Type B pancreatic cell (in vitro differentiated cells): Measurements from ENCODE around the gene CIB4. TPM values are rescaled to one million over a fixed set of nuclear protein-coding genes. Genes with fewer than 3 reads are reported as not detected.

Experiments
- DNase-seq: peaks from one replicate; pipeline ENCODE4 v3.0.0; 2021; ENCODE audit warnings: mixed read lengths; ENCODE audit not compliant: unreplicated experiment; ENCODE audit errors: extremely low spot score
- H3K27ac Mint-ChIP-seq: 2 replicates; pipeline ENCODE4 v1.8.0; 2021; ENCODE audit warnings: mild to moderate bottlenecking, mixed read lengths
- H3K27me3 Mint-ChIP-seq: 2 replicates; pipeline ENCODE4 v1.8.0; 2021; ENCODE audit warnings: mixed read lengths
- H3K36me3 Mint-ChIP-seq: 2 replicates; pipeline ENCODE4 v1.8.0; 2021; ENCODE audit warnings: mixed read lengths
- H3K4me1 Mint-ChIP-seq: one replicate; pipeline ENCODE4 v1.8.0; 2021; ENCODE audit warnings: mixed read lengths; ENCODE audit not compliant: unreplicated experiment
- H3K4me3 Mint-ChIP-seq: 2 replicates; pipeline ENCODE4 v1.8.0; 2021; ENCODE audit warnings: mild to moderate bottlenecking, mixed read lengths
- H3K9me3 Mint-ChIP-seq: 2 replicates; pipeline ENCODE4 v1.8.0; 2021; ENCODE audit warnings: mixed read lengths
- CTCF ChIP-seq: fragments of 200-600 bp; sonication (generic); conservative IDR thresholded peaks from 2 replicates; pipeline ENCODE4 v1.5.0; 2021; ENCODE audit warnings: antibody characterized with exemption, mild to moderate bottlenecking
- total RNA-seq: library from RNA; stranded (reverse); gene quantifications from 2 replicates; pipeline ENCODE4 v1.2.1, GENCODE V29; 2021; ENCODE audit warnings: low replicate concordance

The CIB4 gene
- total RNA-seq, 1 donor from 2014 or later = not detected

DNA sequence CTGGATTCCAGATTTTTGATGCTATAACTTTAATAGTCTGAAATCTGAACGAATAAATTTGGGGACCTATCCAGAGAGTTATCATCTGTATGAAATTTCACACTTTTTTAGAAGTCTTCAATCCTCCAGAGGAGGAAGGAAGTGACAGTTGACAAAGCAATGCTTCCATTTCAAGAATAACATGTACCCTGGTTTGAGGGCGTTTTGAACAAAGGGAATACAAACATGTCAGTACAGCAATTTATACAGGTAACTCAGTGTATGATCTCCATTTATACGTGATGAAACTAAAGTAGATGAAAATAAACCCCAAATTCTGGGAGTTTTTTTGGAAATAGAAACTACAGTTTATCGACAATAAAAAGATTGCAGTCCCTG lies 42.2 kb downstream of the CIB4 start:
- no peaks in the 10 kb centered on the region for H3K9me3 Mint-ChIP-seq
- no peaks in the 10 kb centered on the region for H3K4me1 Mint-ChIP-seq
- H3K27me3 Mint-ChIP-seq = peaks cover 21% of the 10 kb centered on the region
- TF ChIP-seq CTCF = no peak
- no peaks in the 10 kb centered on the region for H3K36me3 Mint-ChIP-seq
- no peak overlapping the region for H3K27ac Mint-ChIP-seq
- no peak for DNase-seq
- H3K4me3 Mint-ChIP-seq = no peak overlapping the region

DNA sequence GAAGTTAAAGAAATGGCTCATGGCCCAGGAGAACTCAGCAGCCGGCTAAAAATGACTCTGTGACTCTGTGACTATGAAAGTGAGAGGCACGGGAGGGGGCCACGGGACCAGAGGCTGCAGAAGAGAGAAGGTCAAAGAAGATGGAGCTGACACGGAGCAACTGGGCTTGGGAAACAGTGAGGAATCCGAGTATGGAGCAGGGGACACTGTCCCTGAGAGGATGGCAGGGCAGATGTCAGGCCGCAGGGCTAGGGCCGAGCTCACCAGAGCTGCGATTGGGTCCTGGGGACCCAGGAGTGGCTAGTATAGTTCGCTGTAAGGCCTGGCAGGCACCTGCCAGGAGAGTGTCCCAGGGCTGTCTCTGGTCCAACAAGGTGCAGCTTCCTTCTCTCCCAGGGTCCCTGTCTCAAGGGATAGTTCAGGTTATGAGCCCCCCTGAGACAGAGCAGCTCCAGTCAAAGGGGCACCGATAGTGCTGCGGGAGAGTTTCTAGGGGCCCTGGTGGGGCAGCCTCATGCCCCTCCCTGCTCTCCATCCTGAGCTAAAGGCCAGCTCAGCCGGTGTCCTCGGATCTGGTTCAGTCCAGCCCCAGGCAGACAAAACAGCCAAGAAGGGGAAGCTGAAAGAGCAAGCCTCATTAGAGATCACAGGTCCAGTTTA lies 42.7 kb downstream of the CIB4 start:
- Mint-ChIP-seq H3K4me3 (no peak overlapping the region), H3K4me1 (no peaks in the 10 kb centered on the region), H3K27ac (no peak overlapping the region), H3K9me3 (no peaks in the 10 kb centered on the region), H3K27me3 (peaks cover 26% of the 10 kb centered on the region), H3K36me3 (no peaks in the 10 kb centered on the region)
- peak; percentile 45 for DNase-seq
- no peak for TF ChIP-seq CTCF

- H3K27me3 Mint-ChIP-seq = peaks cover 35% of the 10 kb centered on the region
- no peak overlapping the region for H3K4me3 Mint-ChIP-seq
- no peaks in the 10 kb centered on the region for H3K4me1 Mint-ChIP-seq
- no peaks in the 10 kb centered on the region for H3K9me3 Mint-ChIP-seq
- no peak for DNase-seq
- no peaks in the 10 kb centered on the region for H3K36me3 Mint-ChIP-seq
- no peak for TF ChIP-seq CTCF
- H3K27ac Mint-ChIP-seq = no peak overlapping the region
Measured at GRCh38 chr2:26597197-26597596, 44.0 kb downstream of the CIB4 start.

DNA sequence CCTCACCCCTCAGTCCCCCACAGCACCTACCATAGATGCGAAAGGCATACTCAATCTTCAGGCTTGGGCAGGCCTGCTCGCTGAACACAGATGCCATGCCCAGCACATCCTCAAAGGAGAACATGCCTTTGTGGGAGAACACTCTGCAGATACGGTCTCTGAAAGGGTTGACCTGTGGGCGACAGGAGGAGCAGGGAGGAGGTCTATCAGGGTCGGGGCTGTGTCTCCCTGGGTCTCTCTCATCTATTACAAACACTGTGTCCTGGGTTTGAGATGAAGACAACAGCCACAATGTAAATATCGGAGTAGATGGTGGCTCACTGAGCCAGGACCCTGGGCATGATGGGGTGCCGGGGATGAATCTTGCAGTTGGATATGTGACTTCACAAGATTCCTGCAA lies 46.0 kb downstream of the CIB4 start:
- H3K27me3 Mint-ChIP-seq = peaks cover 43% of the 10 kb centered on the region
- no peaks in the 10 kb centered on the region for H3K36me3 Mint-ChIP-seq
- H3K4me3 Mint-ChIP-seq = no peak overlapping the region
- DNase-seq = peak; percentile 40
- no peak for TF ChIP-seq CTCF
- H3K9me3 Mint-ChIP-seq = no peaks in the 10 kb centered on the region
- no peak overlapping the region for H3K27ac Mint-ChIP-seq
- peaks cover 6% of the 10 kb centered on the region for H3K4me1 Mint-ChIP-seq

DNA sequence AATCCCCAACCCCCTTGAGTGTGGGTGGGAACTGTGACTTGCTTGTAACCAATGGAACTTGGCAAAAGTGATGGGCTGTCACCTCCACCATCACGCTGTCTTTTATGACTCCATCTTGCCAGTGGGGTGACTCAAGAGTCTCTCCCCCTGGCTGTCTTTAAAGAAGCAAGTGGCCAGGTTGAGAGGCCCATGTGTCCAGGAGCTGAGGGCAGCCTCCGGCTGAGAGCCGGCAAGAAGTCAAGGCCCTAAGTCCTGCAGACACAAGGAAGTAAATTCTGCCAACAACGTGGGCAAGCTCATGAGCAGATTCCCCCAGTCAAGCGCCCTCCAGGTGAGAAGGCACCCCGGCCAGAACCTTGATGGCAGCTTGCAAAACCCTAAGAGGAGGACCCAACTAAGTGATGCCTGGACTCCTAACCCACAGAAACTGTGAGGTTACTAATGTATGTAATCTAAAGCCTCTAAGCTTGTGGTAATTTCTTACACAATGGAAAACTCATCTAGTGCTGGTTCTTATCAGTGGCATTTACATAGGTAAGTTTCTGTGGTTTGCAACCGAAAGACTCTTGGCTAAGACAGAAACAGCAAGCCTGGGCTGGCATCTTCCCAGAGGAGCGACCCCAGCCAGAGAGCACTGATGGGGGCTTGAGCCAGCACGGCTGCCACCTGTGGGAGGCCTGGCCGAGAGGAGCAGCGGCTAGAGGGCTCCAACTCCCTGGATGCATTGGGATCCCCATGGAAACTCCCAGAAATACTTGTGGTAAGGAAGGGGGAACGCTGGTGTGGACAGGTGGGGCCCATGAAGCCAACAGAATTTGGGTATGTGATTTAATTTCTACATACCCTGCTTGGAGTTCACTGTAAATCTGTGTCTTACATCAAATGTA lies 49.3 kb downstream of the CIB4 start:
- DNase-seq = peak; percentile 47
- H3K9me3 Mint-ChIP-seq = no peaks in the 10 kb centered on the region
- no peaks in the 10 kb centered on the region for H3K36me3 Mint-ChIP-seq
- H3K27ac Mint-ChIP-seq = no peak overlapping the region
- H3K27me3 Mint-ChIP-seq = peaks cover 59% of the 10 kb centered on the region
- H3K4me3 Mint-ChIP-seq = no peak overlapping the region
- TF ChIP-seq CTCF = no peak
- peaks cover 6% of the 10 kb centered on the region for H3K4me1 Mint-ChIP-seq
